ENCODE data around the gene E4F1.

E4F1 gene

DNA sequence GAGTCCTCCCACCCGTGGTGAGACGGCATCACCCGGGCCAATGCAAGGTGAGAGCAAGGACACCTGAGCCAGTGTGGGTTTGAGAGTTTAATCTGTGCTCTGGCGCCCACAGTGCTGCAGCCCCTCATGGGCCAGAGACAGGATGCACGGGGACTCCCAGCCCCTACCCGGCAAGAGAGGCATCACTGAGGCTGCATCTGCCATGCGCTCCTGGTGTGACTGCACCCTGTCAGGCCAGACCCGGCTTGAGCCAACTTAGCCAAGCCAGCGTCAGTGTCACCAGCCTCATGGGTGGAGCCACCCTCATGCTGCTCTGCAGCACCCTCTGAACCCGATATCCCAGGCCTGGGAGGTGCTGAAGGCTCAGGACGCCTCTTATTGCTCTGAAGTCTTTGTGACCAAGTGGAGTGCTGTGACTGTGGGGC lies 11.5 kb upstream of the E4F1 start:
- no peak overlapping the region for H3K14ac ChIP-seq (ENCODE audit: low read length in 2 of 2)
- no peak overlapping the region for H2AK5ac ChIP-seq (ENCODE audit: low read length, severe bottlenecking)
- no peaks in the 10 kb centered on the region for H3K27me3 ChIP-seq (ENCODE audit: control insufficient read depth in 1 of 2, insufficient read depth in 1 of 2, low read length in 2 of 2)
- peaks cover 37% of the 10 kb centered on the region for H3K4me1 ChIP-seq (ENCODE audit: control insufficient read depth, insufficient read depth, low read depth, low read length)
- H3K9me3 ChIP-seq (ENCODE audit: control insufficient read depth, low read length) = no peaks in the 10 kb centered on the region
- H2BK120ac ChIP-seq (ENCODE audit: low read depth, low read length) = no peak overlapping the region
- H2BK12ac ChIP-seq (ENCODE audit: low read length in 2 of 2) = no peak overlapping the region
- no peak overlapping the region for H3K4ac ChIP-seq (ENCODE audit: low read depth in 1 of 2, low read length in 2 of 2)
- H3K79me1 ChIP-seq (replicated peaks; ENCODE audit: low read length, poor library complexity, severe bottlenecking) = peaks cover 30% of the 10 kb centered on the region
- peak overlapping the region in 1 of 2 experiments; percentile 14 for H3K4me3 ChIP-seq (ENCODE audit: insufficient read depth in 1 of 2, low read depth in 1 of 2, low read length in 2 of 2)
- H2BK5ac ChIP-seq (ENCODE audit: low read depth, low read length, poor library complexity, severe bottlenecking) = no peak overlapping the region
- no peak overlapping the region for H3K18ac ChIP-seq (ENCODE audit: low read depth in 1 of 2, low read length in 2 of 2)
- DNase-seq = no peak
- peak overlapping the region; percentile 47 for H4K91ac ChIP-seq (ENCODE audit: low read length)
- H2AFZ ChIP-seq (ENCODE audit: low read depth, low read length) = no peak overlapping the region
- WGBS = 92% methylated on average over 11 of the region's 11 CpGs
- H3K36me3 ChIP-seq (ENCODE audit: control insufficient read depth in 1 of 2, insufficient read depth in 2 of 2, low read depth in 1 of 2, low read length in 2 of 2) = peaks cover 31 to 56% of the 10 kb centered on the region in 2 experiments
- H3K27ac ChIP-seq (ENCODE audit: low read length, poor library complexity, severe bottlenecking) = no peak overlapping the region
- H3K9ac ChIP-seq (ENCODE audit: low read length) = peak overlapping the region; percentile 86
- H3K23ac ChIP-seq (ENCODE audit: low read length in 2 of 2) = no peak overlapping the region
- peak overlapping the region; percentile 49 for H2BK15ac ChIP-seq (ENCODE audit: low read depth, poor library complexity, severe bottlenecking)
- no peak overlapping the region for H3K4me2 ChIP-seq (ENCODE audit: low read length, poor library complexity, severe bottlenecking)
- H4K8ac ChIP-seq (ENCODE audit: low read length) = no peak overlapping the region

DNA sequence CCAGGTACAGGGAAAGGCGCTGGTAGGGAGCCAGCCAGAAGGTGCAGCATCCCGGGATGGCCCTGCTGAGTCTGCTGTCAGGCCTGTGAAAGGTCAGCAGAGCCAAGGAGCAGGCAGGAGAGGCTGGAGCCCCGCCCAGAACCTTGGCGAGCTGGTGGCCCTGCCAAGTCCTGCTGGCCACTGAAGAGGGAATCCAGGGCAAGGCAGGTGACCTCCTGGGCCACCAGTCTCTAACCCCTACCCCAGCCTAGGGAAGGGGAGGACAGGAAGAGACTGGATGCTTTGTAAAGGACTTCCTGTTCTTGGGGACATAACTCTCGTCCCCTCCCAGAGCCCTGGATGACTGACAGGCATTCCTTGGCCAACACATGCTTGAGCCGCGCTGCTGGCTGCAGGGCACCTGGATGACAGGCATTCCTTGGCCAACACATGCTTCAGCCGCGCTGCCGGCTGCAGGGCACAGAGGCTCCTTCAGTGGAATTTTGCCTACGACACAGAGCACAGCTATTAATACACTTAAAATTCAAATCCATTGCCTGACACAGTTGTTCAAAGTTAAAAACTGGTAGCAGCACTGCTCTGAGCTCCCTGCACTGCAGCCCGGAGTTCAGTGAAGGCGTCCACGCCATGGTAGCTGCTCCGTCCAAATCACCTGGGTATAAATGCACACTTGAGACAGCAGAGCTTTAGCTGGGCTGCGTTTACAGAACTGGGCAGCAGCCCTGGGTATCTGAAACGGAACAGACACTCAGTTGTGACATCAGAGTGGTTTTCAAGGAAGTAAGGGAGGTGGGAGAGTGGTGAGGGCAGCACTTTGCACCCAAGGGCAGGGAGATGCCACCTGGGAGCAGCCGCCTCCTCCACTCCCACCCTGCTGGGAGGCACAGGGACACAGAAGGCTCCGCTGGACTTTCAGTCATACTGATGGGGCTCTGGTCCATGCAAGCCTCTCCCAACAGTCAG lies 10.7 kb upstream of the E4F1 start:
- peak overlapping the region; percentile 95 for H3K4me2 ChIP-seq (ENCODE audit: low read length, poor library complexity, severe bottlenecking)
- H2AFZ ChIP-seq (ENCODE audit: low read depth, low read length) = no peak overlapping the region
- peaks cover 25 to 49% of the 10 kb centered on the region in 2 experiments for H3K36me3 ChIP-seq (ENCODE audit: control insufficient read depth in 1 of 2, insufficient read depth in 2 of 2, low read depth in 1 of 2, low read length in 2 of 2)
- H4K91ac ChIP-seq (ENCODE audit: low read length) = peak overlapping the region; percentile 43
- no peaks in the 10 kb centered on the region for H3K9me3 ChIP-seq (ENCODE audit: control insufficient read depth, low read length)
- WGBS = 82% methylated on average over 18 of the region's 19 CpGs
- H3K4ac ChIP-seq (ENCODE audit: low read depth in 1 of 2, low read length in 2 of 2) = no peak overlapping the region
- peaks cover 28% of the 10 kb centered on the region for H3K79me1 ChIP-seq (replicated peaks; ENCODE audit: low read length, poor library complexity, severe bottlenecking)
- no peak overlapping the region for H2AK5ac ChIP-seq (ENCODE audit: low read length, severe bottlenecking)
- peak overlapping the region in 1 of 2 experiments; percentile 31 for H2BK12ac ChIP-seq (ENCODE audit: low read length in 2 of 2)
- no peaks in the 10 kb centered on the region for H3K27me3 ChIP-seq (ENCODE audit: control insufficient read depth in 1 of 2, insufficient read depth in 1 of 2, low read length in 2 of 2)
- peaks cover 37% of the 10 kb centered on the region for H3K4me1 ChIP-seq (ENCODE audit: control insufficient read depth, insufficient read depth, low read depth, low read length)
- no peak overlapping the region for H2BK120ac ChIP-seq (ENCODE audit: low read depth, low read length)
- H3K27ac ChIP-seq (ENCODE audit: low read length, poor library complexity, severe bottlenecking) = no peak overlapping the region
- peak overlapping the region in 1 of 2 experiments; percentile 81 for H3K4me3 ChIP-seq (ENCODE audit: insufficient read depth in 1 of 2, low read depth in 1 of 2, low read length in 2 of 2)
- H3K14ac ChIP-seq (ENCODE audit: low read length in 2 of 2) = no peak overlapping the region
- no peak overlapping the region for H4K8ac ChIP-seq (ENCODE audit: low read length)
- H2BK15ac ChIP-seq (ENCODE audit: low read depth, poor library complexity, severe bottlenecking) = no peak overlapping the region
- H3K23ac ChIP-seq (ENCODE audit: low read length in 2 of 2) = peak overlapping the region in 1 of 2 experiments; percentile 74
- no peak overlapping the region for H2BK5ac ChIP-seq (ENCODE audit: low read depth, low read length, poor library complexity, severe bottlenecking)
- peak overlapping the region in 1 of 2 experiments; percentile 50 for H3K18ac ChIP-seq (ENCODE audit: low read depth in 1 of 2, low read length in 2 of 2)
- no peak for DNase-seq
- peak overlapping the region; percentile 86 for H3K9ac ChIP-seq (ENCODE audit: low read length)

DNA sequence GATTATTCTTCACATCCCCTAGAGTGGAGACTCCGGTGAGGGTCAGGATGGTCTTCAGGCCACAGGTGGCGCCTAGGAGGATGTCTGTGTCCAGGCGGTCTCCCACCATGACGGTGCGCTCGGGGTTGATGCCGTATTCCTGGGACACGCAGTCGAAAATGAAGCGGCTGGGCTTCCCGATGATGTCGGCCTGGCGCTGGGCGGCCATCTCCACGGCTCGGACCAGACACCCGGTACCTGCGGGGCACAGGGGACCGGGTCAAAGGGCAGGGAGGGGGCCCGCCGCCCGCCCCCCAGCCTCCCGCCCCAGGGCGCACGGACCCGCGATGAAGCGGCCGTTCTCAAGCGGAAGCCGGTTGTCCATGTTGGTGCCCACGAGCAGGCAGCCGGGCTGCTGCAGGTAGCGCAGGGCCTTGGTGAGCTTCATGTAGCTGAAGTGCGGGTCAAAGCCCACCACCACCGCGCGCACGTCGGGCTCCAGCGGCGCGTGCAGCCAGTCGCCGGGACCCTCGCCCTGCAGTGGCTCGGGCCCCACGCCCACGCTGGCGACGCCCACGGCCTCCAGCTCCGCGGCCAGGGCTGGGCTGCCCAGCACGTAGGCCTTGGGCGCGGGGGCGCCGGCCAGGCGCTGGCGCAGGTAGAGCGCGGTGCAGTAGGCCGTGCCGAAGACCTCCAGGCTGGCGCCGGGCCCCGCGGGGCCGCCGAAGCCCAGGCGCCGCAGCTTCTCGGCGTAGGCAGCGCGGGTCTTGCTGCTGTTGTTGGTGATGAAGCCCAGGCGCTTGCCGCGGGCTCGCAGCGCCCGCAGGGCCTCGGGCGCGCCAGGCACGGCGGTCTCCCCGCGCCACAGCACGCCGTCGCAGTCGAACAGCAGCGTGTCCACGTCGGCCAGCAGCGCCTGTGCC lies 9.3 kb upstream of the E4F1 start:
- 1% methylated on average over 71 of the region's 98 CpGs for WGBS

More for the DNA sequence above, 9.3 kb upstream of the E4F1 start:
- H2BK15ac ChIP-seq (ENCODE audit: low read depth, poor library complexity, severe bottlenecking) = peak overlapping the region; percentile 75
- H3K79me1 ChIP-seq (replicated peaks; ENCODE audit: low read length, poor library complexity, severe bottlenecking) = peaks cover 17% of the 10 kb centered on the region
- peak overlapping the region in 1 of 2 experiments; percentile 91 for H3K23ac ChIP-seq (ENCODE audit: low read length in 2 of 2)
- H3K4me2 ChIP-seq (ENCODE audit: low read length, poor library complexity, severe bottlenecking) = peak overlapping the region; percentile 95
- peak overlapping the region in 1 of 2 experiments; percentile 94 for H3K14ac ChIP-seq (ENCODE audit: low read length in 2 of 2)
- H3K18ac ChIP-seq (ENCODE audit: low read depth in 1 of 2, low read length in 2 of 2) = peak overlapping the region; percentile 73 to 95
- H3K4me1 ChIP-seq (ENCODE audit: control insufficient read depth, insufficient read depth, low read depth, low read length) = peaks cover 34% of the 10 kb centered on the region
- peak overlapping the region in 1 of 2 experiments; percentile 80 for H2BK12ac ChIP-seq (ENCODE audit: low read length in 2 of 2)
- H2AFZ ChIP-seq (ENCODE audit: low read depth, low read length) = peak overlapping the region; percentile 39
- H3K36me3 ChIP-seq (ENCODE audit: control insufficient read depth in 1 of 2, insufficient read depth in 2 of 2, low read depth in 1 of 2, low read length in 2 of 2) = peaks cover 11 to 34% of the 10 kb centered on the region in 2 experiments
- H2BK5ac ChIP-seq (ENCODE audit: low read depth, low read length, poor library complexity, severe bottlenecking) = no peak overlapping the region
- no peaks in the 10 kb centered on the region for H3K27me3 ChIP-seq (ENCODE audit: control insufficient read depth in 1 of 2, insufficient read depth in 1 of 2, low read length in 2 of 2)
- H3K4me3 ChIP-seq (ENCODE audit: insufficient read depth in 1 of 2, low read depth in 1 of 2, low read length in 2 of 2) = peak overlapping the region; percentile 81 to 91
- H3K27ac ChIP-seq (ENCODE audit: low read length, poor library complexity, severe bottlenecking) = no peak overlapping the region
- H4K8ac ChIP-seq (ENCODE audit: low read length) = peak overlapping the region; percentile 14
- H2AK5ac ChIP-seq (ENCODE audit: low read length, severe bottlenecking) = no peak overlapping the region
- H3K4ac ChIP-seq (ENCODE audit: low read depth in 1 of 2, low read length in 2 of 2) = peak overlapping the region; percentile 50 to 85
- no peaks in the 10 kb centered on the region for H3K9me3 ChIP-seq (ENCODE audit: control insufficient read depth, low read length)
- H3K9ac ChIP-seq (ENCODE audit: low read length) = peak overlapping the region; percentile 86
- DNase-seq = no peak
- peak overlapping the region; percentile 79 for H4K91ac ChIP-seq (ENCODE audit: low read length)
- H2BK120ac ChIP-seq (ENCODE audit: low read depth, low read length) = peak overlapping the region; percentile 54
